Lung (tissue), 12 donors: Measurements from ENCODE around the gene BSG. TPM values are rescaled to one million over a fixed set of nuclear protein-coding genes. Genes with fewer than 3 reads are reported as not detected.

Experiments
- ATAC-seq: fragments of 200-7000 bp; cut with Tn5 transposase; one replicate; pipeline ENCODE4 v1.9.1; 2020; ENCODE audit warnings: moderate number of reproducible peaks; ENCODE audit not compliant: insufficient read depth, low FRiP score
- DNase-seq, 3 donors: peaks; one replicate each; pipeline ENCODE4 v3.0.0-alpha.2; 2013 to 2017
- H3K27ac ChIP-seq, 2 donors: one replicate each; pipeline ENCODE4 v1.5.1; 2013; ENCODE audit warnings: mild to moderate bottlenecking in 2 of 2, moderate library complexity in 2 of 2, control low read depth in 1 of 2, inconsistent platforms in 1 of 2, low read depth in 1 of 2, low read length in 1 of 2
- H3K27me3 ChIP-seq, 3 donors: one replicate each; pipeline ENCODE4 v1.5.1; 2013; ENCODE audit warnings: low read length in 2 of 3; ENCODE audit not compliant: control insufficient read depth in 3 of 3, insufficient read depth in 3 of 3
- H3K36me3 ChIP-seq, 4 donors: one replicate each; pipeline ENCODE4 v1.5.1; 2013; ENCODE audit warnings: low read length in 4 of 4, mild to moderate bottlenecking in 1 of 4, moderate library complexity in 1 of 4; ENCODE audit not compliant: control insufficient read depth in 4 of 4, insufficient read depth in 4 of 4
- H3K4me1 ChIP-seq, 5 donors: one replicate each; pipeline ENCODE4 v1.5.1; 2013; ENCODE audit warnings: low read length in 5 of 5, mild to moderate bottlenecking in 2 of 5, moderate library complexity in 1 of 5; ENCODE audit not compliant: control insufficient read depth in 5 of 5, insufficient read depth in 5 of 5
- H3K4me3 ChIP-seq: one replicate; pipeline ENCODE4 v1.5.1; 2013; ENCODE audit warnings: mild to moderate bottlenecking, control low read depth, moderate library complexity
- H3K9ac ChIP-seq, 2 donors: one replicate each; pipeline ENCODE4 v1.5.1; 2013; ENCODE audit warnings: low read length in 2 of 2, control low read depth in 1 of 2; ENCODE audit not compliant: insufficient read depth in 1 of 2
- H3K9me3 ChIP-seq, 4 donors: one replicate each; pipeline ENCODE4 v1.5.1; 2013; ENCODE audit warnings: low read length in 3 of 4, mild to moderate bottlenecking in 1 of 4, moderate library complexity in 1 of 4; ENCODE audit not compliant: control insufficient read depth in 4 of 4, insufficient read depth in 3 of 4
- WGBS, 2 donors: extraction: QIAGEN DNeasy Blood & Tissue Kit; methylation state at CpG; one replicate each; pipeline ENCODE4 v1.1.7; 2013; 5-methylcytosine and 5-hydroxymethylcytosine counted together
- polyA plus RNA-seq, 2 donors: library from polyadenylated mRNA; stranded (reverse); fragments of 200-250 nt; gene quantifications; one replicate each; pipeline ENCODE4 v1.2.1, GENCODE V29; 2013
- total RNA-seq, 2 donors: library from RNA; depleted of rRNA in 1 of 2; stranded (reverse); fragments of >200 nt in 1 of 2; gene quantifications; one replicate each; pipeline ENCODE4 v1.2.1, GENCODE V29; 2014 to 2021
- TF ChIP-seq, protein P1 (sequence below): IDR thresholded peaks from 2 replicates; pipeline ENCODE4 v1.5.1; 2012; ENCODE audit warnings: mild to moderate bottlenecking; ENCODE audit errors: control extremely low read depth, extremely low read depth
- donor health status: control.
- donor health status: control.
- donor health status: Bipolar disorder and iron deficiency.
- donor health status: healthy.
- donor health status: DM: yes; HTN: yes; CAD: no.

BSG gene
- total and polyA plus RNA-seq, 4 donors = 239 to 416 (median 355) TPM

DNA sequence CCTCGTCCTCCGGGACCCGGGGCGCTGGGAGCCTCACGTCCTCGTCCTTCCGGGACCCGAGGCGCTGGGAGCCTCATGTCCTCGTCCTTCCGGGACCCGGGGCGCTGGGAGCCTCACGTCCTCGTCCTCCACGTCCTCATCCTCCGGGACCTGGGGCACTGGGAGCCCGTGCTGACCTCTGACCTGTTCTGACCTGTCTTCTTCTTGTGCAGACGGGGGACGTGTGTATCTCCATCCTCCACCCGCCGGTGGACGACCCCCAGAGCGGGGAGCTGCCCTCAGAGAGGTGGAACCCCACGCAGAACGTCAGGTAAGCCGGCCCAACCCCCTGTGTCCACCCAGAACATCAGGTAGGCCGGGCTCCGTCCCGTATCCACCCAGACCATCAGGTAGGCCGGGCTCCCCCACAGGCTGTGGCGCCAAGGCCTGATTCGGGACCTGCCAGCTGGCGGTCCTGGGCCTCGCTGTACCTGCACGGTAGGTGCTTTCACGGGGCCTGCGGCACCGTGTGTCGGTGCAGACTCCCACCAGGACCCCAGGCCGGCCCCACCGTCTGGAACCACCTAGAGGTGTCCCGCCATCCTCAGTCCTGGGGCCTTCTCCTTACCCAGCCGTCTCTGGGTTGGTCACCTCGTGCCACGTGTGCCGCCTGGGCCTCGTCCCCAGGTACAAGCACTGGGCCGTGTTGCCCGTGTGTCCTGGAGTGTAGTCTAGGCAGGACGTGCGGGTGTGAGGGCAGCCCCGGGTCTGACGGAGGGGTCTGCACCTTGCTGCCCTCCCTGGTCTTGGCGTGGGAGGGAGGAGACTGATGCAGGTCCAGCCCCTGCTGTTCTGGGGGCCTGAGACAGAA is 36.1 kb upstream of the BSG start:
- DNase-seq (no peak), ATAC-seq (no peak)
- Histone ChIP-seq H3K4me3 (no peak overlapping the region), H3K4me1 (peaks cover 0 to 18% (median 8%) of the 10 kb centered on the region in 5 donors), H3K27ac (peak overlapping the region in 1 of 2 donors; percentile 27), H3K27me3 (no peaks in the 10 kb centered on the region), H3K9ac (no peak overlapping the region), H3K36me3 (peaks cover 10 to 38% (median 12%) of the 10 kb centered on the region in 4 donors), H3K9me3 (no peaks in the 10 kb centered on the region)
- WGBS, 2 donors = 91 to 92% methylated on average over 55 of the region's 55 CpGs
- TF ChIP-seq, protein P1, sequence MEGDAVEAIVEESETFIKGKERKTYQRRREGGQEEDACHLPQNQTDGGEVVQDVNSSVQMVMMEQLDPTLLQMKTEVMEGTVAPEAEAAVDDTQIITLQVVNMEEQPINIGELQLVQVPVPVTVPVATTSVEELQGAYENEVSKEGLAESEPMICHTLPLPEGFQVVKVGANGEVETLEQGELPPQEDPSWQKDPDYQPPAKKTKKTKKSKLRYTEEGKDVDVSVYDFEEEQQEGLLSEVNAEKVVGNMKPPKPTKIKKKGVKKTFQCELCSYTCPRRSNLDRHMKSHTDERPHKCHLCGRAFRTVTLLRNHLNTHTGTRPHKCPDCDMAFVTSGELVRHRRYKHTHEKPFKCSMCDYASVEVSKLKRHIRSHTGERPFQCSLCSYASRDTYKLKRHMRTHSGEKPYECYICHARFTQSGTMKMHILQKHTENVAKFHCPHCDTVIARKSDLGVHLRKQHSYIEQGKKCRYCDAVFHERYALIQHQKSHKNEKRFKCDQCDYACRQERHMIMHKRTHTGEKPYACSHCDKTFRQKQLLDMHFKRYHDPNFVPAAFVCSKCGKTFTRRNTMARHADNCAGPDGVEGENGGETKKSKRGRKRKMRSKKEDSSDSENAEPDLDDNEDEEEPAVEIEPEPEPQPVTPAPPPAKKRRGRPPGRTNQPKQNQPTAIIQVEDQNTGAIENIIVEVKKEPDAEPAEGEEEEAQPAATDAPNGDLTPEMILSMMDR = no peak

GRCh38 chr19:536881-537404 is 35.5 kb upstream of the BSG start:
- Histone ChIP-seq H3K27me3 (no peaks in the 10 kb centered on the region), H3K9me3 (no peaks in the 10 kb centered on the region), H3K36me3 (peaks cover 10 to 45% (median 14%) of the 10 kb centered on the region in 4 donors), H3K4me1 (peaks cover 0 to 18% (median 8%) of the 10 kb centered on the region in 5 donors), H3K27ac (peak overlapping the region in 1 of 2 donors; percentile 27), H3K4me3 (no peak overlapping the region), H3K9ac (no peak overlapping the region)
- TF ChIP-seq, protein P1 = no peak
- ATAC-seq = no peak
- 88 to 89% methylated on average over 26 of the region's 26 CpGs for WGBS, 2 donors
- no peak for DNase-seq

- H3K27me3 ChIP-seq = no peaks in the 10 kb centered on the region
- H3K4me1 ChIP-seq = peaks cover 0 to 16% (median 3%) of the 10 kb centered on the region in 5 donors
- no peak for DNase-seq
- no peaks in the 10 kb centered on the region for H3K9me3 ChIP-seq
- H3K9ac ChIP-seq = no peak overlapping the region
- no peak overlapping the region for H3K27ac ChIP-seq
- TF ChIP-seq, protein P1 = no peak
- no peak overlapping the region for H3K4me3 ChIP-seq
- 90 to 93% methylated on average over 34 to 40 of the region's 40 CpGs for WGBS, 2 donors
- H3K36me3 ChIP-seq = peaks cover 13 to 54% (median 14%) of the 10 kb centered on the region in 4 donors
- no peak for ATAC-seq
Observed at GRCh38 chr19:538641-539428, 33.6 kb upstream of the BSG start.
